ENCODE results near the gene EXD1.

GRCh38 chr15:41151451-41152005 is 79.0 kb downstream of the EXD1 start:
- TF ChIP-seq MAX (IDR thresholded peaks at IDR 0.05) (no peak), POLR2AphosphoS5 (IDR thresholded peaks at IDR 0.05; ENCODE audit: low read depth, low read length) (no peak), REST (IDR thresholded peaks at IDR 0.05; ENCODE audit: low read depth) (no peak), CTCF (IDR thresholded peaks at IDR 0.05 in 2 of 3, conservative IDR thresholded peaks at IDR 0.05 in 1 of 3; ENCODE audit: borderline replicate concordance in 1 of 3, insufficient read depth in 1 of 3, low read depth in 2 of 3, low read length in 2 of 3) (no peak)
